WTC11 (cell line): Measurements from ENCODE around the gene ITPR2.

ENCODE experiments used
- OVOL2 ChIP-seq: fragments of 250-450 bp; sonication (Bioruptor Pico); IDR thresholded peaks from 2 replicates; pipeline ENCODE4 v1.9.0; 2021; ENCODE audit warnings: mild to moderate bottlenecking, borderline replicate concordance
- TF ChIP-seq, protein P1 (sequence below): fragments of 200-600 bp; IDR thresholded peaks from 2 replicates; pipeline ENCODE4 v1.8.0; 2022; ENCODE audit warnings: antibody characterized with exemption

DNA sequence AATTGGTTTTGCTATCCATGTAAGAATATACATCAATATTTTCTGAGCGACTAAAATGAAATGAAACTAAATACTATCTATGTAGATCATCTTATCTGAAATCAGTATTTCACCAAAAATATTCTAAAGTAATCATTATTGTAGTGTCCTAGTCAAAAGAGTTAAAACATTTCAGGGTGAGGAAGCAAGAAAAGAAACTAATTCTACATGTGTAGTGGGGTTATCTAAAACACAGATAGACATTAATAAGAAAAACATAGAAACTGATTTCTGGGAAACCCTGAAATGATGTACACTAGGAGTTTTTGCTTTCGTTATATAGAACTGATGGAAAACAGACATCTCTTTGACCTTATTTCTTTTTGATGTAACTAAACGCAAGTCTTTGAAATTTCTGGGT lies 379.7 kb downstream of the ITPR2 start:
- TF ChIP-seq, protein P1, sequence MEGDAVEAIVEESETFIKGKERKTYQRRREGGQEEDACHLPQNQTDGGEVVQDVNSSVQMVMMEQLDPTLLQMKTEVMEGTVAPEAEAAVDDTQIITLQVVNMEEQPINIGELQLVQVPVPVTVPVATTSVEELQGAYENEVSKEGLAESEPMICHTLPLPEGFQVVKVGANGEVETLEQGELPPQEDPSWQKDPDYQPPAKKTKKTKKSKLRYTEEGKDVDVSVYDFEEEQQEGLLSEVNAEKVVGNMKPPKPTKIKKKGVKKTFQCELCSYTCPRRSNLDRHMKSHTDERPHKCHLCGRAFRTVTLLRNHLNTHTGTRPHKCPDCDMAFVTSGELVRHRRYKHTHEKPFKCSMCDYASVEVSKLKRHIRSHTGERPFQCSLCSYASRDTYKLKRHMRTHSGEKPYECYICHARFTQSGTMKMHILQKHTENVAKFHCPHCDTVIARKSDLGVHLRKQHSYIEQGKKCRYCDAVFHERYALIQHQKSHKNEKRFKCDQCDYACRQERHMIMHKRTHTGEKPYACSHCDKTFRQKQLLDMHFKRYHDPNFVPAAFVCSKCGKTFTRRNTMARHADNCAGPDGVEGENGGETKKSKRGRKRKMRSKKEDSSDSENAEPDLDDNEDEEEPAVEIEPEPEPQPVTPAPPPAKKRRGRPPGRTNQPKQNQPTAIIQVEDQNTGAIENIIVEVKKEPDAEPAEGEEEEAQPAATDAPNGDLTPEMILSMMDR: no peak
- TF ChIP-seq OVOL2 (CRISPR knock-in tag): no peak
